ENCODE data around the gene VPS13A.

DNA sequence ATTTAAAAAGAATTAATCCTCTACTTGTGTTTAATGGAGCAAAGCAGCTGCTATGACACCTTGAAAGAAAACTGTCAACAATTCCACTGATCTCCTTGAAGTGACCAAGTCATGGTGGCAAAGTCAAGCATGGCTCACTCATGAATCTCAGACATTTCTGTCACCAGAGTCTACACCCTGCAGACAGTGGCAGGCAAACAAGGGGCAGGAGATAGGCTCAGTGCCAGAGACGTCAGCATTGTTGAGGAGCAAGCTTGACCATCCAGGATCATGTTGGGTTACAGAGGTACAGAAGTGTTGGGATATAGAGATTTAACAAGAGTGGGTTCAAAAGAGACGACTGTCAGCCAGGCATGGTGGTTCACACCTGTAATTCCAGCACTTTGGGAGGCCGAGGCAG is 16.1 kb upstream of the VPS13A start:
- no peak for TF ChIP-seq CTCF (IDR thresholded peaks at IDR 0.05; ENCODE audit: poor library complexity, severe bottlenecking)
- no peak for TF ChIP-seq EZH2 (IDR thresholded peaks at IDR 0.05; ENCODE audit: borderline replicate concordance, insufficient read depth, low read length, poor library complexity, severe bottlenecking)
- no peak for TF ChIP-seq POLR2AphosphoS5 (IDR thresholded peaks at IDR 0.05)
- TF ChIP-seq TAF1 (IDR thresholded peaks at IDR 0.05; ENCODE audit: low read depth) = no peak

Measured in neural cell (in vitro differentiated cells).